PC-9 (cell line): ENCODE results near the gene RAD52.

Experiments
- EZH2 ChIP-seq: fragments of 200-600 bp; sonication (generic); IDR thresholded peaks from 2 replicates; pipeline ENCODE4 v1.8.0; 2017; ENCODE audit warnings: antibody characterized with exemption, low read depth
- TF ChIP-seq, protein P1 (sequence below): fragments of 200-600 bp; sonication (generic); conservative IDR thresholded peaks from 2 replicates; pipeline ENCODE4 v1.6.1; 2017; ENCODE audit warnings: mixed run types, antibody characterized with exemption, mild to moderate bottlenecking, moderate library complexity

- TF ChIP-seq, protein P1, sequence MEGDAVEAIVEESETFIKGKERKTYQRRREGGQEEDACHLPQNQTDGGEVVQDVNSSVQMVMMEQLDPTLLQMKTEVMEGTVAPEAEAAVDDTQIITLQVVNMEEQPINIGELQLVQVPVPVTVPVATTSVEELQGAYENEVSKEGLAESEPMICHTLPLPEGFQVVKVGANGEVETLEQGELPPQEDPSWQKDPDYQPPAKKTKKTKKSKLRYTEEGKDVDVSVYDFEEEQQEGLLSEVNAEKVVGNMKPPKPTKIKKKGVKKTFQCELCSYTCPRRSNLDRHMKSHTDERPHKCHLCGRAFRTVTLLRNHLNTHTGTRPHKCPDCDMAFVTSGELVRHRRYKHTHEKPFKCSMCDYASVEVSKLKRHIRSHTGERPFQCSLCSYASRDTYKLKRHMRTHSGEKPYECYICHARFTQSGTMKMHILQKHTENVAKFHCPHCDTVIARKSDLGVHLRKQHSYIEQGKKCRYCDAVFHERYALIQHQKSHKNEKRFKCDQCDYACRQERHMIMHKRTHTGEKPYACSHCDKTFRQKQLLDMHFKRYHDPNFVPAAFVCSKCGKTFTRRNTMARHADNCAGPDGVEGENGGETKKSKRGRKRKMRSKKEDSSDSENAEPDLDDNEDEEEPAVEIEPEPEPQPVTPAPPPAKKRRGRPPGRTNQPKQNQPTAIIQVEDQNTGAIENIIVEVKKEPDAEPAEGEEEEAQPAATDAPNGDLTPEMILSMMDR: no peak
- TF ChIP-seq EZH2: no peak
Observed at GRCh38 chr12:966724-967123, 17.2 kb upstream of the RAD52 start.
